MM.1S (cell line): ENCODE measurements around the gene NKRF.

Experiments
- EZH2 ChIP-seq: fragments of 300-600 bp; sonication (generic); optimal IDR thresholded peaks from 2 replicates; pipeline ENCODE3; 2017; ENCODE audit warnings: low read depth, mild to moderate bottlenecking, antibody characterized with exemption, low read length, mixed read lengths
- TF ChIP-seq, protein P1 (sequence below): fragments of 300-600 bp; sonication (generic); IDR thresholded peaks from 2 replicates; pipeline ENCODE4 v1.5.1; 2016; ENCODE audit warnings: antibody characterized with exemption, low read length, mixed read lengths

DNA sequence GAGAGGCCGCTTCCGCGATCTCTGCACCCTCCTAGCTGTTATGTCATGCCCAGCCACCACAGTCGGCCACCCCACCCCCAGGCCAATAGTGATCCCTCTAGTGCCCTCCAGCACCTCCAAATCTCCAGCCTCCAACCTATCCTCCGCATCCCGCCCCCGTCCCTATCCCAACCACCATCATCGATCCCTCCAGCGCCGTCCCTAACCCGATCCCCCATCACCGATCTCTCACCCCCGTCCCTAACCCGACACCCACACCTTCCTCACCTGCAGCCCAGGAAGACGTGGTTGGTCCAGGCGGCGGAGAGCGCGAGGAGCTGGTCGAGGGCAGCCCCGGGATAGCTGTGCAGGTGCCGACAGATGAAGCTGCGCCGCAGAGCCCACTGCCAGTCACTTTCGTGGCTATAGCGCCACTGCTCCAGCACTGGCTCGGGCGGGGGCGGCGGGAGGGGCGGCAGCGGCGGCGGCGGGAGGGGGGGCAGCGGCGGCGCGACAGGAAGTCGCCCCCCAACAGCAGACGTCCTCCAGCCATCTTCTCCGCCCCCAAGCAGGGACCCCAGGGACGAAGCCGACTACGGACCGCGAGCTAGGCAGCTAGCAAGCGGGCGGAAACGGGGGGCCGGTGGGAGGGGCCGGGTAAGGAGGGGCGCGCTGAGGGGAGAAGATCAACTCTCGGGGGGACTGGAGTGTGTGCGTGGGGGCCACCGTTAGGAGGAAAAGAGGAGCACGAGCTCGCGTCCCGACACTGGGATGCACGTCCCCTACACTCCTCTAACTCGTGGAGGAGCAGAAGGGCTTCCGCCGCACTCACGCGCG lies 552 bp downstream of the NKRF start:
- no peak for TF ChIP-seq EZH2
- TF ChIP-seq, protein P1, sequence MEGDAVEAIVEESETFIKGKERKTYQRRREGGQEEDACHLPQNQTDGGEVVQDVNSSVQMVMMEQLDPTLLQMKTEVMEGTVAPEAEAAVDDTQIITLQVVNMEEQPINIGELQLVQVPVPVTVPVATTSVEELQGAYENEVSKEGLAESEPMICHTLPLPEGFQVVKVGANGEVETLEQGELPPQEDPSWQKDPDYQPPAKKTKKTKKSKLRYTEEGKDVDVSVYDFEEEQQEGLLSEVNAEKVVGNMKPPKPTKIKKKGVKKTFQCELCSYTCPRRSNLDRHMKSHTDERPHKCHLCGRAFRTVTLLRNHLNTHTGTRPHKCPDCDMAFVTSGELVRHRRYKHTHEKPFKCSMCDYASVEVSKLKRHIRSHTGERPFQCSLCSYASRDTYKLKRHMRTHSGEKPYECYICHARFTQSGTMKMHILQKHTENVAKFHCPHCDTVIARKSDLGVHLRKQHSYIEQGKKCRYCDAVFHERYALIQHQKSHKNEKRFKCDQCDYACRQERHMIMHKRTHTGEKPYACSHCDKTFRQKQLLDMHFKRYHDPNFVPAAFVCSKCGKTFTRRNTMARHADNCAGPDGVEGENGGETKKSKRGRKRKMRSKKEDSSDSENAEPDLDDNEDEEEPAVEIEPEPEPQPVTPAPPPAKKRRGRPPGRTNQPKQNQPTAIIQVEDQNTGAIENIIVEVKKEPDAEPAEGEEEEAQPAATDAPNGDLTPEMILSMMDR: no peak
